ENCODE data around the gene PDGFD. TPM values are rescaled to one million over a fixed set of nuclear protein-coding genes. Genes with fewer than 3 reads are reported as not detected.

The PDGFD gene
- polyA plus RNA-seq, 1 donor from 2014 or later, result 1.0 TPM

GRCh38 chr11:103940551-103940950 is 223.4 kb downstream of the PDGFD start:
- Histone ChIP-seq H3F3A (ENCODE audit: insufficient read depth, low read length, poor library complexity, severe bottlenecking) (no peaks in the 10 kb centered on the region), H3K4me2 (ENCODE audit: low read length) (no peak overlapping the region), H3K9me2 (ENCODE audit: insufficient read depth, low read length) (no peaks in the 10 kb centered on the region)

DNA sequence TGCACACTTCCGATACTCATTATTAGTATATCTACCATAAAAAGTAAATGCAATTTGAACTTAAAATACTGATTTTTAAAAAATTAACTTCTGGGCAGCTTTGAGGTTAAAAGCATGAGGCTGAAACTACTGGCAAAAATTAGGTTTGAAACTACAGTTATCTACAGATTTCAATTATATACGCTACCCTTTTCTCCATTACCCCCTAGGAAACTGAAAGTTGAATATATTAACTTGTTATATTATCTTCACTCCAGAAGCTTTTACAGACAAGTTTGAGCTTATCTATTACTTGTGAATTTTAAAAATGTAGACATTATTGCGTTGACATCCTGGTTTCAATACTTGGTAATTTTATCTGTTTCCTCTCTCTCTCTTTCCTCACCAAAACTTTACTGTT is 224.3 kb downstream of the PDGFD start:
- no peaks in the 10 kb centered on the region for H3K36me3 ChIP-seq (ENCODE audit: insufficient read depth, low read length)
- TF ChIP-seq TAF1 (IDR thresholded peaks at IDR 0.05; ENCODE audit: low read depth) (no peak), SMC3 (conservative IDR thresholded peaks at IDR 0.05; ENCODE audit: poor library complexity) (no peak), EZH2 (IDR thresholded peaks at IDR 0.05; ENCODE audit: borderline replicate concordance, insufficient read depth, low read length, poor library complexity, severe bottlenecking) (no peak), POLR2AphosphoS5 (IDR thresholded peaks at IDR 0.05) (no peak), EP300 (conservative IDR thresholded peaks at IDR 0.05; ENCODE audit: poor library complexity, severe bottlenecking) (no peak)

More at GRCh38 chr11:103940551-103940950, 223.4 kb downstream of the PDGFD start:
- H3K36me3 ChIP-seq (ENCODE audit: insufficient read depth, low read length), result no peaks in the 10 kb centered on the region
- TF ChIP-seq MXI1 (conservative IDR thresholded peaks at IDR 0.05; ENCODE audit: poor library complexity, severe bottlenecking) (no peak), SMC3 (conservative IDR thresholded peaks at IDR 0.05; ENCODE audit: poor library complexity) (no peak), POLR2AphosphoS5 (IDR thresholded peaks at IDR 0.05) (no peak), EZH2 (IDR thresholded peaks at IDR 0.05; ENCODE audit: borderline replicate concordance, insufficient read depth, low read length, poor library complexity, severe bottlenecking) (no peak), RAD21 (conservative IDR thresholded peaks at IDR 0.05) (no peak), TAF1 (IDR thresholded peaks at IDR 0.05; ENCODE audit: low read depth) (no peak), EP300 (conservative IDR thresholded peaks at IDR 0.05; ENCODE audit: poor library complexity, severe bottlenecking) (no peak)
- TF ChIP-seq, protein P1, sequence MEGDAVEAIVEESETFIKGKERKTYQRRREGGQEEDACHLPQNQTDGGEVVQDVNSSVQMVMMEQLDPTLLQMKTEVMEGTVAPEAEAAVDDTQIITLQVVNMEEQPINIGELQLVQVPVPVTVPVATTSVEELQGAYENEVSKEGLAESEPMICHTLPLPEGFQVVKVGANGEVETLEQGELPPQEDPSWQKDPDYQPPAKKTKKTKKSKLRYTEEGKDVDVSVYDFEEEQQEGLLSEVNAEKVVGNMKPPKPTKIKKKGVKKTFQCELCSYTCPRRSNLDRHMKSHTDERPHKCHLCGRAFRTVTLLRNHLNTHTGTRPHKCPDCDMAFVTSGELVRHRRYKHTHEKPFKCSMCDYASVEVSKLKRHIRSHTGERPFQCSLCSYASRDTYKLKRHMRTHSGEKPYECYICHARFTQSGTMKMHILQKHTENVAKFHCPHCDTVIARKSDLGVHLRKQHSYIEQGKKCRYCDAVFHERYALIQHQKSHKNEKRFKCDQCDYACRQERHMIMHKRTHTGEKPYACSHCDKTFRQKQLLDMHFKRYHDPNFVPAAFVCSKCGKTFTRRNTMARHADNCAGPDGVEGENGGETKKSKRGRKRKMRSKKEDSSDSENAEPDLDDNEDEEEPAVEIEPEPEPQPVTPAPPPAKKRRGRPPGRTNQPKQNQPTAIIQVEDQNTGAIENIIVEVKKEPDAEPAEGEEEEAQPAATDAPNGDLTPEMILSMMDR (IDR thresholded peaks at IDR 0.05; ENCODE audit: poor library complexity, severe bottlenecking), result no peak
- TF ChIP-seq, protein P2, sequence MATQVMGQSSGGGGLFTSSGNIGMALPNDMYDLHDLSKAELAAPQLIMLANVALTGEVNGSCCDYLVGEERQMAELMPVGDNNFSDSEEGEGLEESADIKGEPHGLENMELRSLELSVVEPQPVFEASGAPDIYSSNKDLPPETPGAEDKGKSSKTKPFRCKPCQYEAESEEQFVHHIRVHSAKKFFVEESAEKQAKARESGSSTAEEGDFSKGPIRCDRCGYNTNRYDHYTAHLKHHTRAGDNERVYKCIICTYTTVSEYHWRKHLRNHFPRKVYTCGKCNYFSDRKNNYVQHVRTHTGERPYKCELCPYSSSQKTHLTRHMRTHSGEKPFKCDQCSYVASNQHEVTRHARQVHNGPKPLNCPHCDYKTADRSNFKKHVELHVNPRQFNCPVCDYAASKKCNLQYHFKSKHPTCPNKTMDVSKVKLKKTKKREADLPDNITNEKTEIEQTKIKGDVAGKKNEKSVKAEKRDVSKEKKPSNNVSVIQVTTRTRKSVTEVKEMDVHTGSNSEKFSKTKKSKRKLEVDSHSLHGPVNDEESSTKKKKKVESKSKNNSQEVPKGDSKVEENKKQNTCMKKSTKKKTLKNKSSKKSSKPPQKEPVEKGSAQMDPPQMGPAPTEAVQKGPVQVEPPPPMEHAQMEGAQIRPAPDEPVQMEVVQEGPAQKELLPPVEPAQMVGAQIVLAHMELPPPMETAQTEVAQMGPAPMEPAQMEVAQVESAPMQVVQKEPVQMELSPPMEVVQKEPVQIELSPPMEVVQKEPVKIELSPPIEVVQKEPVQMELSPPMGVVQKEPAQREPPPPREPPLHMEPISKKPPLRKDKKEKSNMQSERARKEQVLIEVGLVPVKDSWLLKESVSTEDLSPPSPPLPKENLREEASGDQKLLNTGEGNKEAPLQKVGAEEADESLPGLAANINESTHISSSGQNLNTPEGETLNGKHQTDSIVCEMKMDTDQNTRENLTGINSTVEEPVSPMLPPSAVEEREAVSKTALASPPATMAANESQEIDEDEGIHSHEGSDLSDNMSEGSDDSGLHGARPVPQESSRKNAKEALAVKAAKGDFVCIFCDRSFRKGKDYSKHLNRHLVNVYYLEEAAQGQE (IDR thresholded peaks at IDR 0.05; ENCODE audit: borderline replicate concordance), result no peak
- H3K4me3 ChIP-seq (ENCODE audit: low read length), result no peak overlapping the region
- no peaks in the 10 kb centered on the region for H3K79me2 ChIP-seq (replicated peaks; ENCODE audit: insufficient read depth, low read length)
- H2AFZ ChIP-seq (ENCODE audit: low read depth, low read length), result no peak overlapping the region
- H3K9me3 ChIP-seq (ENCODE audit: low read length), result no peaks in the 10 kb centered on the region
- no peak overlapping the region for H3K9ac ChIP-seq (ENCODE audit: low read length)
- H3K27ac ChIP-seq (ENCODE audit: low read length), result no peak overlapping the region
- no peaks in the 10 kb centered on the region for H4K20me1 ChIP-seq (ENCODE audit: insufficient read depth)
- H3K27me3 ChIP-seq (ENCODE audit: insufficient read depth, low read depth, low read length), result no peaks in the 10 kb centered on the region

More for the DNA sequence above, 224.3 kb downstream of the PDGFD start:
- Histone ChIP-seq H3K9me2 (ENCODE audit: insufficient read depth, low read length) (no peaks in the 10 kb centered on the region), H3K4me2 (ENCODE audit: low read length) (no peak overlapping the region), H3K4me3 (ENCODE audit: low read length) (no peak overlapping the region), H3K79me2 (replicated peaks; ENCODE audit: insufficient read depth, low read length) (no peaks in the 10 kb centered on the region), H3K27me3 (ENCODE audit: insufficient read depth, low read depth, low read length) (no peaks in the 10 kb centered on the region), H2AFZ (ENCODE audit: low read depth, low read length) (no peak overlapping the region), H3K27ac (ENCODE audit: low read length) (no peak overlapping the region), H4K20me1 (ENCODE audit: insufficient read depth) (no peaks in the 10 kb centered on the region), H3F3A (ENCODE audit: insufficient read depth, low read length, poor library complexity, severe bottlenecking) (no peaks in the 10 kb centered on the region), H3K9ac (ENCODE audit: low read length) (no peak overlapping the region), H3K9me3 (ENCODE audit: low read length) (no peaks in the 10 kb centered on the region)

Data from neural cell (in vitro differentiated cells).